ENCODE results near the gene ERMARD. TPM values are rescaled to one million over a fixed set of nuclear protein-coding genes. Genes with fewer than 3 reads are reported as not detected.

The ERMARD gene
- total and polyA plus RNA-seq, 8 donors, result 9.1 to 62.4 (median 14.4) TPM

- no peak for TF ChIP-seq CTCF (IDR thresholded peaks at IDR 0.05)
- WGBS, 2 donors, result 56 to 61% methylated on average over 7 of the region's 7 CpGs
- no peaks in the 10 kb centered on the region for H3K27me3 ChIP-seq
- H3K9me3 ChIP-seq, result no peaks in the 10 kb centered on the region
- DNase-seq (peak in 1 of 6 donors; percentile 8), ATAC-seq (peak in 1 of 4 donors; percentile 18), FAIRE-seq (no peak)
- H3K27ac ChIP-seq, result peak overlapping the region in 3 of 4 donors; percentile 4 to 80 (median 13)
- peaks cover 0 to 16% (median 7%) of the 10 kb centered on the region in 3 donors for H3K4me1 ChIP-seq
- H3K4me3 ChIP-seq, result no peak overlapping the region
- no peaks in the 10 kb centered on the region for H3K36me3 ChIP-seq
- intact Hi-C loops (cut with DNase I), result loop anchor here in 2 of 3 donors (10.0 kb wide), 1 partner anchor 725 kb away; no protein-coding TSS in a partner anchor
Observed at GRCh38 chr6:169799474-169799926, 48.1 kb downstream of the ERMARD start.

- 45% methylated on average over 9 of the region's 9 CpGs for WGBS, 2 donors
- TF ChIP-seq CTCF (IDR thresholded peaks at IDR 0.05), result no peak
- H3K36me3 ChIP-seq, result no peaks in the 10 kb centered on the region
- FAIRE-seq (no peak), DNase-seq (peak in 1 of 6 donors; percentile 29), ATAC-seq (peak in 3 of 4 donors; percentile 32 to 38 (median 37))
- intact Hi-C loops (cut with DNase I), result no loop called here
- no peaks in the 10 kb centered on the region for H3K9me3 ChIP-seq
- H3K4me1 ChIP-seq, result peaks cover 0 to 16% (median 7%) of the 10 kb centered on the region in 3 donors
- H3K4me3 ChIP-seq, result no peak overlapping the region
- peak overlapping the region in 3 of 4 donors; percentile 62 to 80 (median 77) for H3K27ac ChIP-seq
- H3K27me3 ChIP-seq, result no peaks in the 10 kb centered on the region
Observed at GRCh38 chr6:169800116-169800667, 48.8 kb downstream of the ERMARD start.

- 46 to 51% methylated on average over 13 of the region's 13 CpGs for WGBS, 2 donors
- Histone ChIP-seq H3K4me3 (no peak overlapping the region), H3K27ac (peak overlapping the region; percentile 46 to 80 (median 70)), H3K4me1 (peaks cover 0 to 16% (median 7%) of the 10 kb centered on the region in 3 donors), H3K27me3 (no peaks in the 10 kb centered on the region), H3K9me3 (no peaks in the 10 kb centered on the region), H3K36me3 (no peaks in the 10 kb centered on the region)
- intact Hi-C loops (cut with DNase I), result no loop called here
- TF ChIP-seq CTCF (IDR thresholded peaks at IDR 0.05), result no peak
- ATAC-seq (peak; percentile 90 to 96 (median 95)), FAIRE-seq (no peak), DNase-seq (peak in 4 of 6 donors; percentile 40 to 65 (median 54))
Observed at GRCh38 chr6:169800668-169801395, 49.4 kb downstream of the ERMARD start.

GRCh38 chr6:169801396-169802160 lies 50.2 kb downstream of the ERMARD start:
- Histone ChIP-seq H3K27ac (peak overlapping the region; percentile 46 to 80 (median 70)), H3K9me3 (no peaks in the 10 kb centered on the region), H3K4me3 (no peak overlapping the region), H3K4me1 (peaks cover 0 to 16% (median 7%) of the 10 kb centered on the region in 3 donors), H3K27me3 (no peaks in the 10 kb centered on the region), H3K36me3 (no peaks in the 10 kb centered on the region)
- TF ChIP-seq CTCF (IDR thresholded peaks at IDR 0.05), result no peak
- peak in 3 of 4 donors; percentile 6 to 11 (median 9) for ATAC-seq
- intact Hi-C loops (cut with DNase I), result no loop called here
- 77 to 79% methylated on average over 31 of the region's 31 CpGs for WGBS, 2 donors
- FAIRE-seq, result no peak
- DNase-seq, result peak in 2 of 6 donors; percentile 5 to 57
